Left forelimb (tissue), 1 donor: ENCODE results near the gene CSMD2.
"Not testable (repeated sequence)": the region's sequence is repeated elsewhere in the genome, so short reads cannot be mapped to it uniquely, and the experiment has no call there.

ENCODE experiments used
- DNase-seq: peaks from one replicate; pipeline ENCODE4 v3.0.0-alpha.2; 2018; ENCODE audit warnings: low spot score

CSMD2 gene

DNA sequence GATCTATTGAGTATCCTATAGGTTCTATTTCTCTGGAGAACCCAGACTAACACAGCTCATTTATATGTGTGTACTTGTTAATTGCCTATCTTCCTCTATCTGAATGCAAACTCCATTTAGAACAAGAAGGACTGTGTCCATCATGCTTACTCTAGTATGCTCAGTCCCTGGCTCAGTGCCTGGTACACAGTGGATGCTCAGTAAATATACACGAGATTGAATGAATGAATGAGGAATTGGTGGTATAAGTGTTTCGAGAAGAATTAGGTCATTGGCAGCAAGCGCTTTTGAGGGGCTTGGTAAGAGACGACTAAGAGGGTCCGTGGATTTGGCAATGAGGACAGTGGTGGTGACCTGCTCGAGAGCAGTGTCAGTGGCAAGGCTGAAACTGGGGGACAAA is 112.5 kb downstream of the CSMD2 start:
- no peak for DNase-seq

DNA sequence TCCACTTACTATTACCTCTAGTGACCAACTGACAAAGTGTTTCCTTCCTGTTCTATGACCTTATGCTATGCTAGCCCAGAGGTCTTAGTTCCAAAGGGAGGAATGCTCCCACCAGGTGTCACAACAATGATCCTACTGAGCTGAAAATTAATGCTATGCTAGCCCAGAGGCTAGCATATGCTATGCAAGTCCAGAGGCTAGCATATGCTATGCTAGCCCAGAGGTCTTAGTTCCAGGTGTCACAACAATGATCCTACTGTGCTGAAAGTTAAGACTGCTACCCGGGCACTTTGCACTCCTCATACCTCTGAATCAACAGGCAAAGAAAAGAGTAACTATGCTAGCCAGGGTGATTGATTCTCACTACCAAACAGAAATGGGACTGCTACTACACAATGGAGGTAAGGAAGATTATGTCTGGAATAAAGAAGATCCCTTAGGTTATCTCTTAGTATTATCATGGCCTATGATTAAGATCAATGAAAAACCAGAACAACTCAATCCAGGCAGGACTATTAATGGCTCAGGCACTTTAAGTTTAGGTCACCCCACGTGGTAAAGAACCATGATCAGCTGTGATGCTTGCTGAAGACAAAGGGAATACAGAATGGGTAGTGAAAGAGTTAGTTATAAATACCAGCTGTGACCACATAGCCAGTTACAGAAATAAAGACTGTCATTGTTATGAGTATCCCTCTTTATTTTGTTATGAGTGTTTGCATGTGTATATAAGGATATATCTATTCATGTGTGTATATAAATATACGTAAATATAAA is 114.1 kb downstream of the CSMD2 start:
- DNase-seq: no peak

DNA sequence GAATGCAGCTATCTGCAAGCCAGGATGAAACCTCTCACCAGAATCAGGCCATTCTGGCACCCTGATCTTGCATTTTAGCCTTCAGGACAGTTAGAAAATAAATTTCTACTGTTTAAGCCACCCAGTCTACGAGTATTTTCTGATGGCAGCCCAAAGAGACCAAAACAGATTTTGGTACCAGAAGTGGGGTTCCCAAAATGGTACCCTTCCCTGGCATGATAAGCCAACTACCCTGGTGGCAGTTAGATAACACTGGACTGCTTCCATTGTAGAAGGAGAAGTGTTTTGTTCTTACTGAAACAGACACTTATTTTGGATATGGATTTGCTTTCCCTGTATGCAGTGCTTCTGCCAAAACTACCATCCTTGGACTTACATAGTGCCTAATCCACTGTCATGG is 115.0 kb downstream of the CSMD2 start:
- no peak for DNase-seq

DNA sequence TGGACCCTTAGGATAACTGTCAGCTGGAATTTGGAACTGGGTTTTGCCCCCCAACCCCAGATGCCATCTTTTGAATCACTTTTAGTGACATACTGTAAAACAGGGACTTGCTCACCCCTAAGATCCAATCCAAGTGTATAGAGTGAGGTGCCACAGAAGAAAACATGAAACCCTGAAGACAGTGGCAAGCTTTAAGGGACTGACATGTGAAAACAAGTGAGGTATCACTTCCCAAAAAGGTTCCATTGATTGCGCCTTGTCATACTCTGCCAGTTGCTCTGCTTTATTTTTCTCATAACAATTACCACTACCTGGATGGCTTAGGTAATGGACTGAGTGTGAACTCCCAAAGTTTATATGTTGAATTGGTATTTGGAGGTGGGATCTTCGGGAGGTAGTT is 115.6 kb downstream of the CSMD2 start:
- DNase-seq: no peak

DNA sequence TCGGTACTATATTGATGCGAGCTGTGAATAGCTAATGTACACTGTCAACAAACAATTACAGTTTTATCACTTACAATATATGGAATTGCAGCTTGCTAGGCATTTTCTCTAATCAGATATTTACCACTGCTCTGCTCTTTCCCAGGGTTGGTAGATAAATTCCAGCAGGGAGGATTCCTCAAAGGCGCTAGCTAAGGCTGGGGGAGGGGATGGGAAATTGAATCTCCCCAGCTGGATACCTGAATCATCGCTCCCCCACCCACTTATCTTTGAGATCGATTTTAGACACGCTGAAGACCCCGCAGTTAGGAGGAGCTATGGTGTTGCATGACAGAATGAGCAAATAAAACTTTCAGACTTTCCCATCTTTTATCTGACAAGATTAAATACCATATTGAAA is 127.2 kb downstream of the CSMD2 start:
- DNase-seq: no peak

DNA sequence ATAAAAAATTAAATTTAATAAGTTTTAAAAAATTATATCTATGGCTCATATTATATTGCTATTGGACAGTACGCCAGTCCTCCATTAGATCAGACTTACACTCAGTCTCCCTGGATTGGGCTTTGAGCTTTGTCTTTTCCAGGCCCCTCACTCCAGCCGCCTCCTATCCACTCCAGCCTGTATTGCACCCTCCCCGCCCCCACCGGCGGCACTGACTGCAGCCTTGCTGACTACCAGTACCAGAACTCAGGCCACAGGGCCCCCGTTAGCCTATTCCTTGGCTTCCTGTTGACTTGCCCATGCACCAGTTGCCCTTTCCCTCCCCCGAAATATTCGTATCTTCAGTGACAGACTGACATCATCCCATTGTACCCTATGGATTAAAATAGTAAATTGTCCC is 127.9 kb downstream of the CSMD2 start:
- no peak for DNase-seq

DNA sequence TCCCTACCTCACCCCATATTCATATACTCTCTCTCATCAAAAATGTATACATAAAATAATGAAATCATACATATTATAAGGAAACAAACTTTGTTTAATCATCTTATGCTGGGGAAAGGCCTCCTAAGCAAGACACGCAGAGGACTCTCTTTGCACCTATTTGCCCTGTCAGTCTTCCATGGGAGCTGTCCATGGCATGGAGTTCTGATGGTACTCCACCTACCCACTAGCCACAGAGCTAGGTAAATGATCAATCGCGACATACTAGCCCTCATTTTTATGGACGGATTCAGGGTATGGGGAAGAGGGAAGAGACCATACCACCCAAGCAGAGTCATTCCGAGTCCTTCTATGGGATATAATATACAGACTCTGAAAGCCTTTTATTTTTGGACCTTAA is 131.0 kb downstream of the CSMD2 start:
- DNase-seq: no peak

DNA sequence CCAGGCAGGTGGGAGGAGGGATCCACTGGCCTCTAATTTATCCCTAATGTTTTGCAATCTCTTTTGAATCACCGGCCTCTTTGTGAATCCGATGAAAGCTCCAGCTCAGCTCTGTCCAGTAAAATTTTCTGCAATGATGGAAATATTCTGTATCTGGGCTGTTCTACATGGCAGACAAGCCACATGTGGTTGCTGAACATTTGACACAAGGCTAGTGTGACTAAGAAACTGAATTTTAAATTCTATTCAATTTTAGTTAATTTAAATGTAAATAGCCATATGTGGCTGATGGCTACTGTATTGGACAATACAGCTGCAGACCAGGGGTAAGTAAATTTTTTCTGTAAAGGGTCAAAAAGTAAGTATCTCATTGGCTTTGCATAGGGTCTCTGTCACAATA is 135.1 kb downstream of the CSMD2 start:
- no peak for DNase-seq

DNA sequence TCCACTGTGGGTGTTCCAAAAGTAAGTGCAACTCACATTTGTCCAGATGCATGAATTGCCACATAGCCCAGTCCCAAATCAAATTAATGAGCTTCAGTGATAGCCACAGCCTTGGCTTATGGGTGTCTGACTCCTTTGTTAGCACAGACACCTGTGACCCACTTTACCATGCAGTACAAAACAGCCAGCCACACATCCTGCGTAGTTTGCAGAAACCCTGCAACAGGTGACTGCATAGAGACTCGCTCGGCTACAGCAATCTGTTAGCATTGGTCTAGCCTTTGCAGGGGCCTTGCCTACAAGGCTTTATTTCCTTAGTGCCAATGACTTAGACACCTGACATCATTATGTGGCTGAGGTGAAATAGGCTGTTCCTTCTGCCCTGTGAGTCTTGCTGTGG is 135.5 kb downstream of the CSMD2 start:
- no peak for DNase-seq

DNA sequence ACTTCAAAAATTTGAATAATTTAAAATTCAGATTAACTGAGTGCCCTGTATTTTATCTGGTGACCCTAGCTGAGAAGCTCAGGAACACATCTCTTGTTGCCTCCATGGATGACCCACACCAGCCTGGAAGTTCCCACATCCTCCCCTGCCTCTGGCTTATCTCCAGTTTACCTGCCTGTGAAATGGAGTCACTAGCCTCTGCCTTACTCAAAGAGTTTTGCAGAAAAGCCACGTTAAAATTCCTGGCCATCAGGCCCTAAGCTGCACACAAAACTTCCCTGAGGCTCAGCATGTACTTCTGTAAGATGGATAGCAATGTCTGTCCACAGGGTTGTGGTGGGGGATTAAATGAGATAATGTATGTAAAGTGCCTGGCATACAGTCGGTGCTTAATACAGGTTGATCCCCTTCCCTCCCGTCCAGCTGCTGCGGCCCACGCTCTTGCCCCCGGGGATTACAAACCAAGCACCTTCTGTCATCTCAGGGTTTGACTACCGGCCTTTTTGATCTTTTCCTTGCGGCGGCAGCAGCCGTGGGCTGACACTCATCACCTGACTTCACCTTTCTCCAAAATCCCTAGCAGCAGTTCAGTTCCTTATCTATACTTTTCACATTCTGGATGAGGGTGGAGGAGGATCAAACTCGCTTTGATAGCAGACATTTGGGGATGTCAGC is 136.5 kb downstream of the CSMD2 start:
- DNase-seq: no peak

DNA sequence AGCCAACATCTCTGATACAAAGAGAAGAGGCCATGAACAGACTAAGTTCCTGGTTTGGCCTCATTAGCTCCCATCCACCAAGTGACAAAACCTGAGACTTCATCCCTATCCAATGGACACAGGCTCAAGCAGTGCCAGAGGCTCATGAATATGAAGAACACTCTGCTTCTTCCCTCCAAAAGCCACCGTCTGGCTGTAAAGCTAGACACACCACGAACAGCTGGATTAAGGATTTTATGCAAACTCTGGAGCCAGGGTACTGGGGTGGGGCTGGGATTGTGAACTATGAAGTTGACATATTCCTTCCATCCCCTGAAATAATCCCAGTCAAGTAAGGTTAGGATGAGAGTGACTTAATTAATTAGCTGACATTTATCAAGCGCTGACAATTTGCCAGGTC is 139.4 kb downstream of the CSMD2 start:
- DNase-seq: no peak

DNA sequence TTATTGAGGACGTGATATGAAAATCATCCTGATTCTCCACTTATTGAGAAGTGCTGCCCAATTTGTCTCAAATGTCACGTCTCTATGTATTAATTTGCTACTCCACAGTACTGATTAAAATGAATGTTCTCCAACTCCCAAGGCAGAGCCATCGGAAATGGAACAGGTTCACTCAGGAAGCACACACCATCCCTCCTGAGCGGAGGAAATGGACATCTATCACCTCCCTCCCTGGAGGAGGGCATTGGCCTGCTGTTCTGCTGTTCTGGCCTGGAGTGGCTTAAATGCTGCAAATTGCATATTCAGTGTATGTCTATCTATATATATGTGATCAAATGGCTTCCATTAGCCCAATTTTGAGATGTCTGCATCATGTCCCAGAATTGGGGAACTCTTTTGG is 140.5 kb downstream of the CSMD2 start:
- DNase-seq: no peak

DNA sequence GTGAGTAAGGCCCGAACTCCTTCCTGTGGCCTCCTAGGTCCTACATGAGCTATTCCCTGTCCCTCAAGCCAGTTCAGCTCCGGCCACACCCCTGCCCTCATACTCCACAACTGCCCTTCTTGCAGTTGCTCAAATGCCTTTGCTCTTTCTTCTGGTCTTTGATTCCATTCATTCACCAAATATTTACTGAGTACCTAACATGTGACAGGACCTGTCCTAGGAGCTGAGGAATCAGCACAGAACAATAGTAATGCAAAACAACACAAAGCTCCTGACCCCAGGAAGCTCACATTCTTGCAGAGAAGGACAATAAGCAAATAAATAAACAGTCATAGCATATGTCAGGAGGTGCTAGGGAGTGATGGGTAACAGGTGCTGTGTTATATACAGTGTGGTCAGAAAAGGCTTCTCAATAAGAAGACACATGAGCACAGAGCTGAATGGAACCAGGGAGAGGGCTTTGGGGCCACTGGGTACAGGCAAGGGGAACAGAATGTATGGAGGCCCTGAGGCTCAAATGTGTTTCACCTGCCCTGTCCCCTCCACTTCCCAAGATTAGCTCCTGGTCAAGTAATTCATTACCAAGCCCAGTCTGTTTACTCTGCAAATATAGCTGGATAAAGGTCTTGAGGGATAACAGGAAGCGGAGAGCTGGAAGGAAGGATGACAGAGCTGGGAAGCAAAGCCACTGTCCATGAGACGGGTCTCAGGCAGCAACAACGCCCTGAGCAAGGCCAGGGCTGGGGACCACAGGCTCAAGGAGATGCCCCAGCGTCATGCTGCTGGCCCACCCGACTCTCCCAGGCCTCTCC is 145.1 kb downstream of the CSMD2 start:
- DNase-seq: no peak

DNA sequence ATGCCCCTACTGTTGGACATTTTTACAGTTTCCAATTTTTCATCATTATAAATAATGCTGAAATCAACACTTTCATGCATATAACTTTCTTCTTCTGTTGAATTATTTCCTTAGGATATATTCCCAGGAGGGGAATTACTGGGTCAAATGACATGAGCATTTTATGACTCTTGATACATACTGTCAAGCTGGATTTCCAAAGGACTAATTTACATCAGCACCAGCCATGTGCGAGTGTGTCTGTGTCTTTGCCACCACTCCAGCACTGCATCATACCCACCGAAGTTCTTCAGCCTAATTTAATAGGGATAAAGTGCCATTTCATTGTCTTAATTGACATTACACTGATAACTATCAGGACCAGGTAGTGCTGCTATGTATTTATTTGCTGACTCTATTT is 146.7 kb downstream of the CSMD2 start:
- DNase-seq: no peak

DNA sequence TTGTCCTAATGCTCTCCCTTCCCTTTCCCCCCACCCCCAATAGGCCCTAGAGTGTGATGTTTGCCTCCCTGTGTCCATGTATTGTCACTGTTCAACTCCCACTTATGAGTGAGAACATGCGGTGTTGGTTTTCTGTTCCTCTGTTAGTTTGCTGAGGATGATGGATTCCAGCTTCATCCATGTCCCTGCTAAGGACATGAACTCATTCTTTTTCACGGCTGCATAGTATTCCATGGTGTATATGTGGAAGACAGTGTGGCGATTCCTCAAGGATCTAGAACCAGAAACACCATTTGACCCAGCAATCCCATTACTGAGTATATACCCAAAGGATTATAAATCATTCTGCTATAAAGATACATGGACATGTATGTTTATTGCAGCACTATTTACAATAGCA is 148.7 kb downstream of the CSMD2 start:
- not testable (repeated sequence) for DNase-seq

DNA sequence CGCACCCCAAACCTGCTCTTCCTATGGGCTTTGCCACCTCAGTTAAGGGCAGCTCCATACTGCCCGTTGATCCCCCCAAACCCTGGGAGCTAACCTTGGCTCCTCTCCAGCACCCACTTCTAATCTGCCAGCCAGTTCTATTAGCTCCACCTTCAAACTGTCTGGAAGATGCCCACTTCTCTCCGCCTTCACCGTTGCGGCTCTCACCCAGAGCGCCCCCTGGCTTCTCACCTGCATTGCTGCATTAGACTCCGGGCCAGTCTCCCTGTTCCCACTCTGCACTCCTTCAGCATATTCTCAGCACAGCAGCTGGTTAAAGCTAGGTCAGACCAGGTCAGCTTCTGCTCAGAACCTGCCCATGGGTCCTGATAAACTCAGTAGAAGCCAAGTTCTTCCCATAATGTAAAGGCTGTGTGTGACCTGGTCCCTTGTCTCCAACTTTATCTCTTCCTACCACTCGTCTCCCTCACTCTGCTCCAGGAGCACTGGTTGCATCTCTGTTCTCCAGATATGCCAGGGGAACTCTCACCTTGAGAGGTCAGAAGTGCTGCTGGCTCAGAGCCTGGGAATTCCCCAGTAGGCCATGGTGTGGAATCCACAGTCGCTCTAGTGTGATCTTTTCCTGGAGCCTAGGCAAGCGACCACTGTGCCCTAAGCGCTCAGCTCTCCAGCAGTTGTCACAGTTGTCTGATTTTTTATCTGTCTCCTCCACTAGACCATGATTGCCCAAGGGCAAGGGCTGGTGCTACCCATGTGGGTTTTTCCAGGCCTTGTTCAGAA is 150.9 kb downstream of the CSMD2 start:
- DNase-seq: no peak

DNA sequence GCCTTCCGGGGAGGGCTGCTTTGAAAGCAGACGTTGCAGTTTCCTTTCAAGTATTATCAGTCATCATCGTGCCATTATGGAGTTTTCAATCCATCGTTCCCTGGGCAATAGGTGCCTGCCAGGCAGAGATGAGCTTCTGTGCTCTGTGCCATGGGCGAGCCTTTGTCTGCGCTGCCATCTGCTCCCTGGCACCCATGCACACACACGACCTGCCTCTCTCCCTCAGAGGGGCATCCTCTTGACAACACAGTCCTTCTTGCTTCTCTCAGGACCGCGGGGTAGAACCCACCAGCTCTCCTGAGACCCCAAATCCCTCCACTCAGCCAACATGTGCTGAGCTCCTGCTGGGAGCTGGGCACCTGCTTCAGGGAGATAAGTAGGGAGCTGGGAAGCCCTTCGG is 151.9 kb downstream of the CSMD2 start:
- no peak for DNase-seq

DNA sequence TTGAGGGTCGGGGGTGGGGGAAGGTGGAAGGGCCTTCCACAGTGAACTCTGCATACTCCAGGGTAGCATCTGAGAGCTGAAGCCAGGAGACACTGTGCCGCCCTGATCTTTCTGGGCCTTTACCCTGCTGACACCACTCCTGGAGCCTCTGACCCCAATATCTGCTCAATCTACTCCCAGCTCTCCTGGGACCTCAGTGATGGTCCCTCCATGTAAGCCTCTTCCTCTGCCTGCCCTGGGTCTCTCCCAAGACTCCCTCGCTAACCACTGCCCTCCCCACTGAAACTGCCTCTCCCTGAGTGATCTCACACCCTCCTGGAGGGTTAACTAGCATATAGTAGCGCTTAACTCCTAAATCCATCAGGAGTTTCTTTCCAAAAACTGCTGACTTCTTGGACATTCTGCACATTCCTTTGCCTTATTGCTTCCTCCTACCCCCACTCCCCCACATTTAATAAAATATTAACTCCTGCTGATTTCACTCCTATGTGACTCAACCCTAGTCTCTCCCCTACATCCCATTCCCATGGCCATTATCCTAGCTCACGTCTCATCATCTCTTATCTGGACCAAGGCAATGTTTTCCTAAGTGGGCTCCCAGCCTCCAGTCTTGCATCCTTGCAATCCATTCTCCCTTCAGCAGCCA is 155.6 kb downstream of the CSMD2 start:
- DNase-seq: no peak

DNA sequence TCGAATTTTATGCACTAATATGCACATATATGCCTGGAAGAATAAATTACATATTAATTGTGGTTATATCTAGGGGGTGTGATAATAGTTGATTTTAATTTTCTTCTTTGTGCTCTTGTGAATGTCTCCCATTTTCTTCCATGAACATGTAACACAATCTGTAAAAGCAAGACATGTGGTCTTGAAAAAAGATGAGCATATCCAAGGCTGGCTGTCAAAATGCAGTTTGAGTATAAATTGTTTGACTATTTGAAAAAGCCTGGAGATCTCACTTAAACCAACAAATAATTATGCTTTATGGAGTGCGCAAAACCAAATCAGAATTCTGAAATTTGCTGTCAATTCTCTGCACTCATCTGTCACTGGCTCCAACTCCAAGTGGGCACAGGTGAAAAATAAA is 157.3 kb downstream of the CSMD2 start:
- DNase-seq: no peak

DNA sequence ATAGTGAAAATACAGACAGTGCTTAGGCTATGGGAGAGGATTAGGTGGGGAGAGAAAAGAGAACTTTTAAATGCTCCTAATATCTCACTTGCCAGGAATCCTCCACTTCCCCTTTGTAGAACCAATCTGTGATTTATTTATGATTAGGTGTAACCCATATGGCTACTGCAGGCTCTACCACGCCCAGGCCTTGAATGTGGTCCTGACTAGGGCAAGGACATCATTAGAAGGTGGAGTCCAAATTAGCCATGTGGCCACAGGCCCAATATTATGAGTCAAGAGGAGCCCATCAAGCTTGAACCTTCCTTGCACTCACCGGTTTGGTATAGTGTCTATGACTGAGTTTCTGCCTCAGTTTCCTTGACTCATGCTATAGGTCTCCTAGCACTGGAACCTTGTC is 159.7 kb downstream of the CSMD2 start:
- no peak for DNase-seq

DNA sequence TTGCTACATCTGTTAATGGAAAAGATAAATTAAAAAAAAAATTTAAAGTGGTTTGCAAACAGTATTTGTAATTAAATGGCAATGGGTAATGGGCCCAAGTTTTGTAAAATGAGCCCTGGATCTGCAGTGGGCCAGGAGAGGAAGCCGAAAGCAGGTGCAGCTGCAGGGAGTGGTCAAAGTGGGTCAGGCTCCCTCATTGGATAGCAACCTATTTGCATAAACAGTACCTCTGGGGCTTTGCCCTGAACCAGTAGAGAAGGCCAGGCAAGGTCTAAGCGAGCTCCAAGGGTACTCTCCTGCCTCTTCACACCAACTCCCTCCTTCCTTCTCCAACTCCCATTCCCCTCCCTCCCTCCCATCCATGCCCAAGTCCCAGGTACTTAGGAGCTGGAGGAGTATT is 162.2 kb downstream of the CSMD2 start:
- DNase-seq: no peak
